HL-60/S4 treated with phorbol 12-myristate 13-acetate at 8.2 ng/mL for 4 days and 3 days (cell line): Measurements from ENCODE around the gene GORASP1.

Experiments used
- in situ Hi-C: fragments of 300-500 bp; cut with MboI; formaldehyde crosslinking; loops from 2 replicates; pipeline ENCODE4 v1.15.0; 2022; ENCODE audit warnings: low sequenced_read_pairs

GORASP1 gene

GRCh38 chr3:39107388-39108199, at the start of gene GORASP1, which contains the start of gene TTC21A:
Gene GORASP1 (minus strand): TSS chr3:39107627. CDS start chr3:39107541, 86 bp downstream.
Gene TTC21A (plus strand): TSS chr3:39107680. CDS start chr3:39107838, 158 bp downstream.
- in situ Hi-C loops = no loop called here

GRCh38 chr3:39156421-39156820, 49.0 kb upstream of the GORASP1 start:
- in situ Hi-C loops = no loop called here

- in situ Hi-C loops = no loop called here
Measured at GRCh38 chr3:39154280-39155021, 47.0 kb upstream of the GORASP1 start.

- in situ Hi-C loops = no loop called here
Measured at GRCh38 chr3:39153977-39154279, 46.5 kb upstream of the GORASP1 start.

GRCh38 chr3:39150803-39151631, 43.6 kb upstream of the GORASP1 start:
- in situ Hi-C loops = no loop called here

GRCh38 chr3:39150148-39150802, 42.8 kb upstream of the GORASP1 start:
- in situ Hi-C loops = no loop called here

- in situ Hi-C loops = no loop called here
Measured at GRCh38 chr3:39149498-39150147, 42.2 kb upstream of the GORASP1 start.

GRCh38 chr3:39149059-39149455, 41.6 kb upstream of the GORASP1 start:
- in situ Hi-C loops = no loop called here

GRCh38 chr3:39148435-39149058, 41.1 kb upstream of the GORASP1 start:
- in situ Hi-C loops = no loop called here

GRCh38 chr3:39147711-39148434, 40.4 kb upstream of the GORASP1 start:
- in situ Hi-C loops = no loop called here

GRCh38 chr3:39146611-39147591, 39.5 kb upstream of the GORASP1 start:
- in situ Hi-C loops = no loop called here

- in situ Hi-C loops = no loop called here
Measured at GRCh38 chr3:39146083-39146501, 38.7 kb upstream of the GORASP1 start.

- in situ Hi-C loops = no loop called here
Measured at GRCh38 chr3:39144748-39145380, 37.4 kb upstream of the GORASP1 start.

- in situ Hi-C loops = no loop called here
Measured at GRCh38 chr3:39144095-39144747, 36.8 kb upstream of the GORASP1 start.

GRCh38 chr3:39143051-39143885, 35.8 kb upstream of the GORASP1 start:
- in situ Hi-C loops = no loop called here

- in situ Hi-C loops = no loop called here
Measured at GRCh38 chr3:39142067-39142466, 34.6 kb upstream of the GORASP1 start.
